ENCODE measurements around the gene PDXK. TPM values are rescaled to one million over a fixed set of nuclear protein-coding genes. Genes with fewer than 3 reads are reported as not detected.

Gene PDXK
- total RNA-seq, 1 donor from 2014 or later = 47.0 TPM

GRCh38 chr21:43744725-43745124, 25.8 kb downstream of the PDXK start:
- no peak for DNase-seq

GRCh38 chr21:43745772-43746517, 27.0 kb downstream of the PDXK start:
- no peak for DNase-seq

- no peak for DNase-seq
Measured at GRCh38 chr21:43748622-43749021, 29.7 kb downstream of the PDXK start.

- DNase-seq = no peak
Measured at GRCh38 chr21:43749651-43750262, 30.8 kb downstream of the PDXK start.

DNA sequence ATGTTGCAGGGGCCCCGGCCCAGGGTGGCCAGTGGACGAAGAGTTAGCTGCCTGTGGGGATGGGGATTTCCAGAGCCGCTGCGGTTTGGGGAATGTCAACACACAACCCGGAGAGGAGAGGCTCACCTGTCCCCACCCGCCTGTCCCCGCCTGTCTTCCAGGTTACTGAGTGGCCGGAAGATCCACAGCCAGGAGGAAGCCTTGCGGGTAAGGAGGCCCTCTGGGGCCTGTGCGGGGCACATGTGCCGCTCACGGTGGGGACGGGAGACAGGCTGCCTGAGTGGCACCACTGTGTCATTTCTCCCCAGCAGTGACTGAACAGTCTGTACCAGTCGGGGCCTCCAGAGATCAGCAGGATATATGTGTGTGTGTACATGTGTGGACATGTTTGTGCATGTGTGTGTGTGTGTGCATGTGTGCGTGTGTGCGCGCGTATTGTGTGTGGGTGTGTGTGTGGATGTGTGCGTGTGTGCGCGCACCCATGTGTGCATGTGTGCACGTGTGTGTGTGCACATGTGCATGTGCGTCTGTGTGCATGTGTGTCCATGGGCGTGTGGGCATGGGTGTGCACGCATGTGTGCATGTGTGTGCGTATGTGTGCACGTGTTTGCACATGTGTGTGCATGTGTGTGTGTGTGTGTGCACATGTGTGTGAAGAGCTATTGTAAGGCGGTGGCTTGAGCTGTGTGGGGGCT, 31.6 kb downstream of the PDXK start:
- DNase-seq = no peak

DNA sequence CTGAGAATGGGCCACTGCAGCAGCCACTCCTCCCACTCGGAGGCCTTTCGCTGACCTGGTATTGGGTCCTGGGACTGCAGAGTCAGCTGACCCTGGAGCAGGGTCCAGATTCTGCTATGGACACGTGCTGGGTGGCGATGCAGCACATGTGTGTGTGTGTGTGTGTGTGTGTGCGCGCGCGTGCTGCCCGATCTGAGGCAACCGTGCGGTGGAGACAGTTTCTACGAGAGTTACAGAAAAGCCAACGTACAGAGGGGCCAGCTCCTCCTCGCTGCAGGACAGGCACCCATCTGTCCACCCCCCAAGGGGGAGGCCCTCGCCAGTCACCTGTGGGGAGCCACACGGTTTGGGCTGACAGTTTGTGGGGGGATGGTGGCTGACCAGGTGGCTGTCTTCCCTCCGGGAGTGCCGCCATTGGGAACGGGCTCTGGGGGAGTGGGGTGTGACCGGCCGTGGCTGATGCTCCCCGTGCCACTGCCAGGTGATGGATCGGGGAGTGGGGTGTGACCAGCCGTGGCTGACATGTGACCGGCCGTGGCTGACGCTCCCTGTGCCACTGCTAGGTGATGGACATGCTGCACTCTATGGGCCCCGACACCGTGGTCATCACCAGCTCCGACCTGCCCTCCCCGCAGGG, 33.1 kb downstream of the PDXK start:
- DNase-seq = no peak

- DNase-seq = no peak
Measured at GRCh38 chr21:43752758-43753438, 34.0 kb downstream of the PDXK start.

DNA sequence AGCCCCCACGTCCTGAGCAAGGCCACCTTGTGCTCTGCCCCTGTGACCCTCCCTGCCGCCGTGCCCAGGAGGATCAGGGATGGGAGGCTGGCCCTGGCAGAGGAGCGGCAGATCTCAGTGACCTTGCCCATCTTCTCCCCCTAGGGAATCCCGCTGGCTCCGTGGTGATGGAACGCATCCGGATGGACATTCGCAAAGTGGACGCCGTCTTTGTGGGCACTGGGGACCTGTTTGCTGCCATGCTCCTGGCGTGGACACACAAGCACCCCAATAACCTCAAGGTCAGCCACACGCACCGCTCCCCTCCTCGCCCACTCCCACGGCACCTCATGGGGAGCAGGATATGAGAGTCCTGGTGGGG, 34.5 kb downstream of the PDXK start:
- DNase-seq = no peak

GRCh38 chr21:43754948-43755781, 36.2 kb downstream of the PDXK start:
- DNase-seq = no peak

DNA sequence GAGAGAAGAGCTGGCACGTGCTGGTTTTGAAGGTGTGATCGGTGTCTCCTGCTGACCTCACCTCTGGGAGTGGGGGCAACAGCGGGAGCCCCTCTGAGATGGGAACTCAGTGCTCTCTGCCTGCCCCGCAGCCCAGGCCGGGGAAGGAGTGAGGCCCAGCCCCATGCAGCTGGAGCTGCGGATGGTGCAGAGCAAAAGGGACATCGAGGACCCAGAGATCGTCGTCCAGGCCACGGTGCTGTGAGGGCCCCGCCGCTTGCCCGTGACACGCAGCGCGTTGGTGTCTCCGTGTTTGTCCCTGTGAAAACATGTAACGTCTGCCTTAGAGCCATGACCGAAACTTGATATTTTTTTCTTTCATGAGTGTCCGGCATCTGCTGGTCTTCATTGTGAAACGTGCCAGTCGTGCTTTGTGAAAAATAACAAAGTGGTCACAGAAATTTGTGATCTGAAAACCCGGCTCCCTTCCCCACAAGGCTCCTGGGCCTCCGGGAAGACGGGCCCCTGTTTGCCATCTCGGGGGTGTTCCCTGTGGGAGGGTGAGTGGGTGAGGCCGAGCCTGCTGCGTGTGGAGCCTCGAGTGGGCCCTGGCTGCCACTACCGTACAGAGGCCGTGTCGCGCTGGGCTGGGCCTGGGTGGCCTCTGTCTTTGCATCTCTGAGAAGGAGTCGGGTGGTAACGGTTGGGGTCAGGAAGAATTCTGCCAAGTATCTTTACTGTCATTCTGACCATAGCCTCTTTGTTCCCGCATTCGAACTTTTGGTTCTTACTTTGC, 37.1 kb downstream of the PDXK start:
- DNase-seq = no peak

- no peak for DNase-seq
Measured at GRCh38 chr21:43757601-43758000, 38.7 kb downstream of the PDXK start.

- DNase-seq = no peak
Measured at GRCh38 chr21:43758111-43758641, 39.2 kb downstream of the PDXK start.

DNA sequence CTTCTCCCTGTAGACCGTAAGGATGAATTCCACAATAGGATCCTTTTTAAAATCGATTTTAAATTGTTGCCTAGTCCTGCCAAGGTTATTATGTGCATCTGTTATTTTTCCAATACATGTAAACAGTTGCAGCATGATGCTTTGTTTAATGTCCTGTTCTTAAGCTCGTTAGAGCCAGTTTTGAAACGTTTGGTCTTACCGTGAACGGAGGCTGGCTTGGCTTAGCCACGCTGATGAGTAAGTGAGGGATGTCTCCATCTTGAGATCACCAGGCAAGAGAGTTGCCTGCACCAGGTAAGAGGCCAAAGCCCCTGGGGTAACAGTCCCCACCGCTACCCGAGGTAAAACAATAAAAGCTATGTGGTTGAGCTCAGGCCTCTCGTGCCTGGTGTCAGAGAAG, 39.9 kb downstream of the PDXK start:
- no peak for DNase-seq

DNA sequence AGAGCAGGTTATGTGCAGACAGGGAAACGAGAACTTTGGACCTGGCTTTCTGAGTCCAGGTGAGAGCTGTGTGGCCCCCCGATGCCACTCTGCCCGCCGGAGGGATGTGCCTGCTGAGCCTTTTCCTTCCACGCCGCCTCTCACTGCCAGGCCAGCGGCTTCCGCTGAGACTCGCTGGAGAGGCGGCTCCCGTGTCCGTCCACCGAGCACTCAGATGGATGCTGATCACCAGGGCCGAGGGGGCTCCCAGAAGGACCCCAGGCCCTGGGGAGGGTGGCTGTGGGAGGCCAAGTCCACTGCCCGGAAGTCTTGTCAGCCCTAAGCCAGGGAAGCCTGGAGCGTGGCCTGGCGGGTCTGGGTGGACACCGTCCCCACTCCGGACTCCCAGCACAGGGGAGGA, 40.7 kb downstream of the PDXK start:
- DNase-seq = no peak

DNA sequence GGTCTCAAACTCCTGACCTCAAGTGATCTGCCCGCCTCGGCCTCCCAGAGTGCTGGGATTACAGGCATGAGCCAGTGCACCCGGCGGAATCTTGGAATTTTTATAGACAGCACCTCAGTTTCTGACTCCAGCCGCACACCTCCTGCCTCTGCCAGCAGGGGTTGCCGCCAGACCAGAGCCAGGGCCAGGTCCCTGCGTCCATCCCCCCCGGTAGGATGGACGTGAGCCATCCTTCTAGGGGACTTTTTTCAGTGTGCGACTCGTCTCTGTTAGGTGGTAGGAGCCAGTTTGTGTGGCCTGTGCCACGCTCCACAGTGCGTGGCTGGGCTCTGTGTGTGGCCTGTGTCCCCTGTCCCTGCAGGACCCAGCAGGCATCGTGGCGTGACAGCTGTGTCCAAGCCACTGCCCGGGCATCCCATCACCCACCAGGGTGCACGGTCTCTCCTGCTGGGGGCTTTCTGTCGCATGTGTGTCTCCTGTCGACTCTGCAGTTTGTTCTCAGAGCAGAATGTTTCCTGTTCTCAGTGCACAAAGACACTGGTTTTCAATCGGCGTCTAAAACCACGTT, 41.5 kb downstream of the PDXK start:
- no peak for DNase-seq

- no peak for DNase-seq
Measured at GRCh38 chr21:43761886-43762285, 43.0 kb downstream of the PDXK start.

DNA sequence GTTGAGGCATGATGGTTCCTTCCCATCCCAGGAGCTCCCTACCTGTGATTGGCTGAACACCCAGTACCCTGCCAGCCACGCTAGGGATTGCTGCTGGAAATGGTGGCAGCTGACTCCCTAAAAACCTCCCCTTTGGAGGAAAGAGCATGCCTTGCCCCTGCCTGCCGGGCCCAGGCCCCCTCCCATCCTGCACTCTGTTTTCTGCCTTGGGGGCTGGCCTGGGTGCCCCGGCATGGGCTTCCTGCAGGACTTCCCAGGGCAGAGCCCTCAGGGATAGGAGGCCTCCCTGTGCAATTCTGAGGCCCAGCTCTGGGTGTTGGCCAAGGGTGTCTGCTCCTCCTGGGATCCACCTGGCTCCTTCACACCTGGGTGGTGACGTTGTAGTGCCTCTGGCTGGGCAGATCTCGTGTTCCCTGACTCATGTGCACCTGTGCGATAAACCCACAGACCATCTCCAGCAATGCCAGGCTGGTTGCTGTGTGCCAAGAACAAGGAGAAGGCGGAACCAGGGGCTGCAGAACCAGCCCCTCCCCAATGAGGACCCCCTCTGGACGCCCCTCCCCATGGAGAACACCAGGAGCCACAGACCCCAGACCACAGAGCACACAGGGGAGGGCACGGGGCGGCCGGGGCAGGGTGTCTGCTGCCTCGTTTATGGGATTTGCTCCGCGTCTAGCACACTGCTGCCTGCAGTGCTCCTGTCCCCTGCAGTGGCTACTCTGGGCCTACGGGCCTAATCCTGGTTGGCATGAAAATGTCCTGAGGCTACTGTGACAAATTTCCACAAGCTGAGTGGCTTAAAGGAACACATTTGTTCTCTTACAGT, 43.6 kb downstream of the PDXK start:
- DNase-seq = no peak

GRCh38 chr21:43763901-43764523, 45.1 kb downstream of the PDXK start:
- DNase-seq = no peak

All from dermis blood vessel endothelial cell (primary cell).